Glutamatergic neuron (in vitro differentiated cells): ENCODE results near the gene BDNF. TPM values are rescaled to one million over a fixed set of nuclear protein-coding genes. Genes with fewer than 3 reads are reported as not detected.

ENCODE experiments used
- DNase-seq: peaks from one replicate; pipeline ENCODE4 v3.0.0; 2022
- H3K27ac Mint-ChIP-seq: one replicate; pipeline ENCODE4 v1.8.0; 2020; ENCODE audit warnings: mild to moderate bottlenecking, mixed read lengths, inconsistent platforms; ENCODE audit not compliant: unreplicated experiment
- H3K27me3 Mint-ChIP-seq: one replicate; pipeline ENCODE4 v1.8.0; 2020; ENCODE audit warnings: mild to moderate bottlenecking, moderate library complexity, mixed read lengths, inconsistent platforms; ENCODE audit not compliant: unreplicated experiment
- H3K36me3 Mint-ChIP-seq: one replicate; pipeline ENCODE4 v1.8.0; 2020; ENCODE audit warnings: mild to moderate bottlenecking, mixed read lengths, inconsistent platforms; ENCODE audit not compliant: unreplicated experiment
- H3K4me1 Mint-ChIP-seq: one replicate; pipeline ENCODE4 v1.8.0; 2020; ENCODE audit warnings: mild to moderate bottlenecking, low read depth, mixed read lengths, inconsistent platforms; ENCODE audit not compliant: unreplicated experiment
- H3K4me3 Mint-ChIP-seq: one replicate; pipeline ENCODE4 v1.8.0; 2020; ENCODE audit warnings: mild to moderate bottlenecking, mixed read lengths, inconsistent platforms; ENCODE audit not compliant: unreplicated experiment
- H3K9me3 Mint-ChIP-seq: one replicate; pipeline ENCODE4 v1.8.0; 2020; ENCODE audit warnings: mild to moderate bottlenecking, moderate library complexity, mixed read lengths, inconsistent platforms; ENCODE audit not compliant: unreplicated experiment
- CTCF ChIP-seq: fragments of 200-600 bp; sonication (generic); IDR thresholded peaks from one replicate; pipeline ENCODE4 v1.5.0; 2021; ENCODE audit not compliant: partially characterized antibody, unreplicated experiment
- total RNA-seq: library from RNA; stranded (reverse); fragmentation: NEBNext Ultra II Directional; extraction: Animal tissue kit (Norgen Biotek cat#: 25700); gene quantifications from one replicate; pipeline ENCODE4 v1.2.1, GENCODE V29; 2021; ENCODE audit not compliant: unreplicated experiment

The BDNF gene
- total RNA-seq, 1 donor from 2014 or later, result 0.42 TPM

- H3K36me3 Mint-ChIP-seq, result no peaks in the 10 kb centered on the region
- H3K27me3 Mint-ChIP-seq, result no peaks in the 10 kb centered on the region
- no peak for DNase-seq
- TF ChIP-seq CTCF, result no peak
- no peaks in the 10 kb centered on the region for H3K9me3 Mint-ChIP-seq
- no peak overlapping the region for H3K4me3 Mint-ChIP-seq
- no peaks in the 10 kb centered on the region for H3K4me1 Mint-ChIP-seq
- no peak overlapping the region for H3K27ac Mint-ChIP-seq
These were observed 40.1 kb downstream of the BDNF start for GRCh38 chr11:27660171-27660570.

DNA sequence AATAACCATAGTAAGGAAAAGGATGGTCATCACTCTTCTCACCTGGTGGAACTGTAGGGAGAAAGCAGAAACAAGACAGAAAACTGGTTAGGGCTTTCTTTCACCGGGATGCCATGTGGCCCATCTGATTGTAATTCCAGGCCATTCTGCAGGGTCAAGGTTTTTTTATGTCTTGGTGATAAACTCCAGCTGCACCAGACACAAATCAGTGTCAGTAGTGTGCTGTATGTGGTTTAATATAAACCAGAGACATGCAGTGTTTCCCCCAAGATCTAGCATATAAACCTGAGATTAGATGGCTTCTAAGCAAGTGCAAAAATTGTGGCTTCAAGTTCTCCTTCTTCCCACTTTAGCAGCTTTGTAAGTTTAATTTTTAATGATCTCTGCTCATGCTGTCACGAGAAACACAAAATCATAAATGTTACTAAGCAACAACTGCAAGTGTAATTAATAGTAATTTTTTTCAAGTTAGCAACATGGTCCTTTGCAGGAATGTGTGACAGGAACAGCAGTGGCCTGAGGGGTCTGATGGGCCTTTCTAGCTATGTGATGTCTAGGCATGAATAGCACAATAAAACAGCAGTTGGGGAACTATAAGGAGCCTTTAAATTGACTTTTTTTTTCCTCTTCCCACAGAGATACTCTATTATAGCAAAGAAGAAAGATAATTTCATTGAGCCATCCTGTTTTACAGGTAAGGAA is 41.6 kb downstream of the BDNF start:
- Mint-ChIP-seq H3K9me3 (no peaks in the 10 kb centered on the region), H3K36me3 (no peaks in the 10 kb centered on the region), H3K4me3 (no peak overlapping the region), H3K27ac (no peak overlapping the region), H3K4me1 (no peaks in the 10 kb centered on the region), H3K27me3 (no peaks in the 10 kb centered on the region)
- TF ChIP-seq CTCF, result no peak
- DNase-seq, result no peak

DNA sequence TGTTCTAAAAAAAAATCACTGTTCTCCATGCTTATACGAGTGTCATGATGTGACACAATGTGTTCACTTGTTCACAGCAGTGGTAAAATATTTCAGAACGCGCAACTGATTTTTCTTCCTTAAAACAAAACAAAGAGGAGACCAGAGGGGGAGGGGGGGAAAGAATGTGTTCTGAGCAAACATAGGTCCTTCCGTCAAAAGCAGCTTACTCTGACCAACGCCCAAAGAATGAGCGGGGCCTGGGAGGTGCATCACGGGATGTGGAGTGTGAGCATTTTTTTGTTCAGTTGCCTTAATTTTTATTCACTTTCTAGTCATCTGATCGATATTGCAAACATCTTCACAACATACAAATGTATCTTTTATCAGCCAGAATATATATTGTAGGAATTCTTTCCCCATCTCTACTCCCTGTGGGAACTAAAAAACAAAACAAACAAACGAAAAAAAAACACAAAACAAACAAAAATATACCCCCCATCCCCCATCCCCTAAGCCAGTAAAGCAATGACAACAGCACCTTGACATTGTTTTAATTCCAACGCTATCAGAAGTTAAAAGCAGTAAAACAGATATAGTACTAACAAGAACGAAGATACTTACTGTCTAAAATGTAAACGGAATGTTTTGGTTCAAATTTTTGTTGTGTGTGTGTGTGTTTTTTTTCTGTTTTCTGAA is 43.3 kb downstream of the BDNF start:
- Mint-ChIP-seq H3K27me3 (no peaks in the 10 kb centered on the region), H3K36me3 (no peaks in the 10 kb centered on the region), H3K4me1 (no peaks in the 10 kb centered on the region), H3K27ac (no peak overlapping the region), H3K4me3 (no peak overlapping the region), H3K9me3 (no peaks in the 10 kb centered on the region)
- TF ChIP-seq CTCF, result no peak
- no peak for DNase-seq

DNA sequence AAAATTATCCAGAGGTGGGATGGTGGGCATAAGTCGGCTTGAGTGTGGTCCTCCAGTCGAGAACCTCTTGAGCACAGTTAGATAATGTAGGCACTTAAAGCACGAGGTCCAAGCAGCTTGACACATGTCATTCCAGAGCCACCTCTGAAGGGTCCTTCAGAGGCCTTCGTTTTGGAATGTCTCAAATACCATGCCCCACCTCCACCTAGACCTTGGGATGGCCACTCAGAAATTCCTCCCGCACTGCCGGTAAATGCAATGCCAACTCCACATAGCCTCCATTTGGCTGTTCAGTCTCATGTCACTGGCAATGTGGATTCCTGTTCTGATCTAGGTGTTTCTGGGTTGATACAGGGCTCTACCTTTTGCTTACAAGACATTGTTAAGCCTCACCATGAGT is 43.9 kb downstream of the BDNF start:
- TF ChIP-seq CTCF, result no peak
- Mint-ChIP-seq H3K9me3 (no peaks in the 10 kb centered on the region), H3K27ac (no peak overlapping the region), H3K36me3 (no peaks in the 10 kb centered on the region), H3K4me3 (no peak overlapping the region), H3K4me1 (no peaks in the 10 kb centered on the region), H3K27me3 (no peaks in the 10 kb centered on the region)
- DNase-seq, result no peak
